ENCODE data around the gene OR4D9.

- TF ChIP-seq CTCF (conservative IDR thresholded peaks at IDR 0.05; ENCODE audit: low read depth in 2 of 2): no peak
- no peak for TF ChIP-seq ETS1 (IDR thresholded peaks at IDR 0.05)
- TF ChIP-seq POLR2AphosphoS5 (IDR thresholded peaks at IDR 0.05; ENCODE audit: low read depth): no peak
- no peak for TF ChIP-seq ZNF114 (CRISPR knock-in tag; IDR thresholded peaks at IDR 0.05)
- TF ChIP-seq CREB1 (CRISPR knock-in tag; IDR thresholded peaks at IDR 0.05; ENCODE audit: low read depth): no peak
- TF ChIP-seq EZH2 (IDR thresholded peaks at IDR 0.05; ENCODE audit: low read depth, unreplicated experiment): no peak
Measured at GRCh38 chr11:59501931-59502330, 9.4 kb upstream of the OR4D9 start.

All from GM23338 (cell line).